Breast epithelium (tissue), 4 donors: ENCODE measurements around the gene FN3K. TPM values are rescaled to one million over a fixed set of nuclear protein-coding genes. Genes with fewer than 3 reads are reported as not detected.

Experiments used
- DNase-seq, 2 donors: peaks; one replicate each; pipeline ENCODE4 v3.0.0-alpha.2; 2019; ENCODE audit warnings: low spot score in 2 of 2
- H3K27ac ChIP-seq, 2 donors: fragments of 200-600 bp; sonication (generic) in 1 of 2; one replicate each; pipeline ENCODE4 v1.5.1; 2016 to 2019; ENCODE audit warnings: mild to moderate bottlenecking in 1 of 2
- H3K27me3 ChIP-seq, 2 donors: fragments of 200-600 bp; sonication (generic) in 1 of 2; one replicate each; pipeline versions ENCODE4 v1.5.1 to v1.6.0; 2017 to 2019; ENCODE audit warnings: control low read depth in 1 of 2, mild to moderate bottlenecking in 1 of 2
- H3K36me3 ChIP-seq: fragments of 200-600 bp; one replicate; pipeline ENCODE4 v1.5.1; 2019
- H3K4me1 ChIP-seq, 2 donors: fragments of 200-600 bp; sonication (generic); one replicate each; pipeline ENCODE4 v1.5.1; 2016 to 2019; ENCODE audit warnings: control low read depth in 1 of 2
- H3K4me3 ChIP-seq, 3 donors: fragments of 200-600 bp; sonication (generic); 1 replicate in 2 of 3; 2 replicates in 1 of 3; pipeline ENCODE4 v1.5.1; 2016 to 2019; ENCODE audit warnings: mild to moderate bottlenecking in 3 of 3, moderate library complexity in 2 of 3
- H3K9me3 ChIP-seq, 2 donors: fragments of 200-600 bp; sonication (generic) in 1 of 2; one replicate each; pipeline ENCODE4 v1.5.1; 2016 to 2019; ENCODE audit warnings: control low read depth in 1 of 2
- CTCF ChIP-seq, 3 donors: fragments of 450-650 bp; IDR thresholded peaks; one replicate each; pipeline ENCODE4 v1.5.1; 2016 to 2017; ENCODE audit warnings: antibody characterized with exemption in 3 of 3, mild to moderate bottlenecking in 3 of 3, moderate library complexity in 3 of 3
- POLR2A ChIP-seq: fragments of 450-650 bp; IDR thresholded peaks from one replicate; pipeline ENCODE4 v1.6.1; 2016; ENCODE audit warnings: antibody characterized with exemption, mild to moderate bottlenecking, moderate library complexity
- POLR2AphosphoS5 ChIP-seq, 3 donors: sonication (generic); formaldehyde crosslinking; IDR thresholded peaks; one replicate each; pipeline ENCODE4 v1.6.1; 2017; ENCODE audit warnings: antibody characterized with exemption in 3 of 3
- intact Hi-C: fragments of 100-400 bp; cut with DNase I; formaldehyde crosslinking; loops from one replicate; pipeline ENCODE4 v1.15.1; 2023; ENCODE audit warnings: low total_unique reads
- total RNA-seq, 3 donors: library from RNA; depleted of rRNA; stranded (reverse); fragments of >200 nt; gene quantifications; one replicate each; pipeline ENCODE4 v1.1.0, GENCODE V29; 2016

The FN3K gene
- total RNA-seq, 3 donors from 2014 or later, result 4.5 to 9.4 (median 7.2) TPM

- TF ChIP-seq CTCF (IDR thresholded peaks at IDR 0.05) (no peak), POLR2AphosphoS5 (IDR thresholded peaks at IDR 0.05) (no peak), POLR2A (no peak)
- Histone ChIP-seq H3K27me3 (no peaks in the 10 kb centered on the region), H3K9me3 (no peaks in the 10 kb centered on the region), H3K36me3 (no peaks in the 10 kb centered on the region), H3K4me1 (no peaks in the 10 kb centered on the region), H3K4me3 (no peak overlapping the region), H3K27ac (no peak overlapping the region)
- intact Hi-C loops, result no loop called here
- no peak for DNase-seq
These were observed 63.3 kb downstream of the FN3K start for GRCh38 chr17:82798752-82799151.

GRCh38 chr17:82799591-82799990 is 64.2 kb downstream of the FN3K start:
- no peaks in the 10 kb centered on the region for H3K36me3 ChIP-seq
- H3K9me3 ChIP-seq, result no peaks in the 10 kb centered on the region
- no peak overlapping the region for H3K4me3 ChIP-seq
- TF ChIP-seq POLR2AphosphoS5 (IDR thresholded peaks at IDR 0.05) (no peak), POLR2A (no peak), CTCF (IDR thresholded peaks at IDR 0.05) (no peak)
- DNase-seq, result no peak
- no peaks in the 10 kb centered on the region for H3K27me3 ChIP-seq
- H3K27ac ChIP-seq, result no peak overlapping the region
- H3K4me1 ChIP-seq, result peaks cover 0 to 5% of the 10 kb centered on the region in 2 donors
- intact Hi-C loops, result no loop called here

Other genes with a start within 250 kb of the FN3K start
- gene FOXK2, start 215.9 kb upstream of the FN3K start, total RNA-seq, result 10 to 100 TPM; 25.0 to 48.6 (median 36.7) TPM
- 100 to 1,000 TPM in 1 of 3 donors, 10 to 100 TPM in 2; 74.2 to 118 (median 83.9) TPM for gene WDR45B, start 87.2 kb upstream of the FN3K start, total RNA-seq
- 10 to 100 TPM in 2 of 3 donors, 1 to 10 TPM in 1; 8.8 to 25.6 (median 12.8) TPM for gene RAB40B, start 36.9 kb upstream of the FN3K start, total RNA-seq
- 10 to 100 TPM; 10.4 to 22.1 (median 18.0) TPM for gene FN3KRP, start 18.9 kb upstream of the FN3K start, total RNA-seq
- gene TBCD, start 16.4 kb downstream of the FN3K start, total RNA-seq, result 10 to 100 TPM; 45.4 to 65.9 (median 53.3) TPM
- gene ZNF750, start 104.4 kb downstream of the FN3K start, total RNA-seq, result 1 to 10 TPM in 2 of 3 donors, not detected in 1; 5.6 to 7.8 TPM